OCI-LY3 (cell line): ENCODE measurements around the gene CCDC85B.

ENCODE experiments used
- EZH2phosphoT487 ChIP-seq: fragments of 200-600 bp; shearing (Covaris generic); IDR thresholded peaks from 2 replicates; pipeline ENCODE4 v1.6.1; 2018; ENCODE audit warnings: antibody characterized with exemption, mixed run types, low read depth
- TF ChIP-seq, protein P1 (sequence below): fragments of 200-600, 300-600 bp; sonication (generic); IDR thresholded peaks from 2 replicates; pipeline ENCODE4 v1.5.1; 2014; ENCODE audit warnings: antibody characterized with exemption, low read length, low read depth

DNA sequence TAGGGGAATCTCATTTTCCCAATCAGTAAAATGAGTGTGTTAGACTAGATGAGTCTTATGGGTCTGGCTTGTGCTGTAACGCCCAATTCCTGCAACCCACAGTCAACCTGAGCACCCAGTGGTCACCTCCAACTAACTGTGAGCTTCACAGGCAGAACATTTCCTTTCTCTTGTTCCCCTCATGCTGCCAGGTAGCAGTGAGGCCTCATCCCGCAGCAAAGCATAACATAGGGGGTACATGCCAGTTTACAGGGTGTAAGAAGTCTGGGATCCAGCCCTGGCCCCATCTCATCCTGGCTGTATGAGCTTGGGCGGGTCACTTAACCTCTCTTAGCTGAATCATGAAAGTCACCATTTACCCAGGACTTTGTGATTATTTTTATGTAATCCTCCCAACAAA, 21.6 kb upstream of the CCDC85B start:
- TF ChIP-seq, protein P1, sequence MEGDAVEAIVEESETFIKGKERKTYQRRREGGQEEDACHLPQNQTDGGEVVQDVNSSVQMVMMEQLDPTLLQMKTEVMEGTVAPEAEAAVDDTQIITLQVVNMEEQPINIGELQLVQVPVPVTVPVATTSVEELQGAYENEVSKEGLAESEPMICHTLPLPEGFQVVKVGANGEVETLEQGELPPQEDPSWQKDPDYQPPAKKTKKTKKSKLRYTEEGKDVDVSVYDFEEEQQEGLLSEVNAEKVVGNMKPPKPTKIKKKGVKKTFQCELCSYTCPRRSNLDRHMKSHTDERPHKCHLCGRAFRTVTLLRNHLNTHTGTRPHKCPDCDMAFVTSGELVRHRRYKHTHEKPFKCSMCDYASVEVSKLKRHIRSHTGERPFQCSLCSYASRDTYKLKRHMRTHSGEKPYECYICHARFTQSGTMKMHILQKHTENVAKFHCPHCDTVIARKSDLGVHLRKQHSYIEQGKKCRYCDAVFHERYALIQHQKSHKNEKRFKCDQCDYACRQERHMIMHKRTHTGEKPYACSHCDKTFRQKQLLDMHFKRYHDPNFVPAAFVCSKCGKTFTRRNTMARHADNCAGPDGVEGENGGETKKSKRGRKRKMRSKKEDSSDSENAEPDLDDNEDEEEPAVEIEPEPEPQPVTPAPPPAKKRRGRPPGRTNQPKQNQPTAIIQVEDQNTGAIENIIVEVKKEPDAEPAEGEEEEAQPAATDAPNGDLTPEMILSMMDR, result no peak
- no peak for TF ChIP-seq EZH2phosphoT487
